ENCODE data around the gene TGFB1I1. TPM values are rescaled to one million over a fixed set of nuclear protein-coding genes. Genes with fewer than 3 reads are reported as not detected.
"Not testable (repeated sequence)": the region's sequence is repeated elsewhere in the genome, so short reads cannot be mapped to it uniquely, and the experiment has no call there.

The TGFB1I1 gene
- total and polyA plus RNA-seq, 2 of the 4 experiments (the other 2 are of a cell fraction): 24.9 to 128 TPM

DNA sequence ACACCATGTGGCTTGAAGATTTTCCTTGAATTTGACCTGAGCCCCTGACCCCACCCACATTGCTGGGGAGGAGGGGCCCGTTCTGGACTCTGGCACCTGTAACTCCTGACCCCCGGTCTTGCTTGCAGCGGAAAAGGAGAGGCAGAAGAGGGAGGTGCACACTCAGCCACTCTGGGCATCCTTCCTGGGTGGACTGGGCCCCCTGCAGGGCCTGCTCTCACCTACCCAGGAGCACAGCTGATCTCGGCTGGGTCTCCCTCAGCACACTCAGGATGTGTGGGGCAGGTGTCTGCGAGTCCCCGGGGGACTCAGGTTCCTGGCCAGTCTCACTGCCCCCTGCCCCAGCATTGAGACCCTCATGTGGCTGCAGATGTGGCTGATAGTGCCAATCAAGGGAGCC is 51.8 kb downstream of the TGFB1I1 start:
- H3K9ac ChIP-seq (ENCODE audit: low read depth, low read length); dilution Hi-C loops (cut with HindIII; ENCODE audit: low sequenced_read_pairs, unreplicated experiment): not testable (repeated sequence)

More for the DNA sequence above, 51.8 kb downstream of the TGFB1I1 start:
- WGBS, 2 experiments (ENCODE audit: extremely low coverage in 2 of 2, insufficient read length in 1 of 2): no CpG with 5 or more reads among the region's 6 CpGs
- H3K4me2 ChIP-seq (ENCODE audit: low read depth, low read length); H4K20me1 ChIP-seq (ENCODE audit: insufficient read depth, low read length); H4K8ac ChIP-seq (ENCODE audit: low read depth in 2 of 2, low read length in 2 of 2); H2BK5ac ChIP-seq (ENCODE audit: low read depth, low read length, poor library complexity, severe bottlenecking); DNase-seq; H3K79me1 ChIP-seq (ENCODE audit: low read depth in 1 of 2, low read length in 2 of 2); H3K18ac ChIP-seq (ENCODE audit: low read depth, low read length); H3K27ac ChIP-seq (ENCODE audit: insufficient read depth, low read length); BruUV-seq (replicated peaks); CTCF ChIA-PET; H3K36me3 ChIP-seq (ENCODE audit: control insufficient read depth, insufficient read depth, low read length); intact Hi-C loops (cut with micrococcal nuclease); H3K9me3 ChIP-seq (ENCODE audit: control insufficient read depth, insufficient read depth, low read length); H3K56ac ChIP-seq (ENCODE audit: extremely low read depth, insufficient read depth, low read length); H3K23ac ChIP-seq (ENCODE audit: low read depth, low read length); H3K4ac ChIP-seq (ENCODE audit: low read depth, low read length); ATAC-seq (ENCODE audit: low read depth); H2BK15ac ChIP-seq (ENCODE audit: low read depth, low read length); H3K14ac ChIP-seq (replicated peaks; ENCODE audit: low read depth, low read length); H3K9me1 ChIP-seq (ENCODE audit: insufficient read depth, low read length); H2BK20ac ChIP-seq (ENCODE audit: low read depth, low read length); H3K4me3 ChIP-seq (ENCODE audit: insufficient read depth, low read depth, low read length); H4K5ac ChIP-seq (ENCODE audit: low read depth, low read length); H2AFZ ChIP-seq (replicated peaks; ENCODE audit: low read length, poor library complexity); H4K91ac ChIP-seq (ENCODE audit: insufficient read depth, low read depth, low read length); H3K4me1 ChIP-seq (ENCODE audit: control insufficient read depth, insufficient read depth, low read length); H2AK9ac ChIP-seq (replicated peaks; ENCODE audit: low read depth, low read length, poor library complexity); POLR2A ChIA-PET (ENCODE audit: unreplicated experiment); H2BK120ac ChIP-seq (ENCODE audit: low read depth, low read length); H2AK5ac ChIP-seq (ENCODE audit: low read depth, low read length): not testable (repeated sequence)
- in situ Hi-C loops (cut with MboI; ENCODE audit: low sequenced_read_pairs): loop anchor here (25.0 kb wide), 1 partner anchor 189 kb away; a partner anchor contains a TSS
- H3K27me3 ChIP-seq (ENCODE audit: control insufficient read depth, insufficient read depth, low read length): peaks cover 18% of the 10 kb centered on the region
